Upper lobe of left lung (tissue), 6 donors: Measurements from ENCODE around the gene GAB2. TPM values are rescaled to one million over a fixed set of nuclear protein-coding genes. Genes with fewer than 3 reads are reported as not detected.

Experiments
- ATAC-seq, 2 donors: fragments of 200-7000 bp; cut with Tn5 transposase; one replicate each; pipeline ENCODE4 v1.9.1; 2022; ENCODE audit warnings: mild to moderate bottlenecking in 2 of 2, moderate library complexity in 2 of 2; ENCODE audit not compliant: low FRiP score in 2 of 2
- DNase-seq, 2 donors: peaks; one replicate each; pipeline ENCODE4 v3.0.0-alpha.2; 2019 to 2020
- H3K27ac ChIP-seq, 4 donors: fragments of 200-600 bp; sonication (generic); one replicate each; pipeline ENCODE4 v1.5.1; 2016 to 2019
- H3K27me3 ChIP-seq, 4 donors: fragments of 200-600 bp; sonication (generic); one replicate each; pipeline ENCODE4 v1.5.1; 2017 to 2019
- H3K36me3 ChIP-seq, 4 donors: fragments of 200-600 bp; sonication (generic); one replicate each; pipeline ENCODE4 v1.5.1; 2016 to 2019
- H3K4me1 ChIP-seq, 4 donors: fragments of 200-600 bp; sonication (generic); one replicate each; pipeline ENCODE4 v1.5.1; 2018 to 2019
- H3K4me3 ChIP-seq, 4 donors: fragments of 200-600 bp; sonication (generic); one replicate each; pipeline ENCODE4 v1.5.1; 2017 to 2019; ENCODE audit warnings: mild to moderate bottlenecking in 2 of 4, moderate library complexity in 1 of 4
- H3K9me3 ChIP-seq, 4 donors: fragments of 200-600 bp; sonication (generic); one replicate each; pipeline ENCODE4 v1.5.1; 2018 to 2019
- CTCF ChIP-seq, 6 experiments: fragments of 450-650 bp in 4 of 6; fragments of 200-600 bp in 2 of 6; sonication (generic) in 2 of 6; IDR thresholded peaks; one replicate each; pipeline ENCODE4 v1.5.1; 2016 to 2019; ENCODE audit warnings: antibody characterized with exemption in 6 of 6
- EP300 ChIP-seq, 4 donors: sonication (generic); formaldehyde crosslinking; IDR thresholded peaks; one replicate each; pipeline ENCODE4 v1.5.1; 2017; ENCODE audit warnings: antibody characterized with exemption in 4 of 4, control low read depth in 2 of 4
- POLR2A ChIP-seq, 4 donors: fragments of 450-650 bp; IDR thresholded peaks; one replicate each; pipeline ENCODE4 v1.5.1; 2016 to 2017; ENCODE audit warnings: antibody characterized with exemption in 4 of 4, mild to moderate bottlenecking in 2 of 4
- POLR2AphosphoS5 ChIP-seq, 2 donors: sonication (generic); formaldehyde crosslinking; IDR thresholded peaks; one replicate each; pipeline ENCODE4 v1.5.1; 2017; ENCODE audit warnings: antibody characterized with exemption in 2 of 2
- WGBS, 2 donors: methylation state at CpG; one replicate each; pipeline ENCODE4 v1.1.5; 2017 to 2018; 5-methylcytosine and 5-hydroxymethylcytosine counted together
- total RNA-seq, 6 donors: library from RNA; depleted of rRNA in 4 of 6; stranded (reverse); fragments of >200 nt in 4 of 6; gene quantifications; one replicate each; pipeline versions ENCODE4 v1.1.0 to v1.2.1, GENCODE V29; 2016 to 2021
- donor health status: DM: no; HTN: no; CAD: no; lungs with moderate emphysema.
- donor health status: DM: no; HTN: yes; CAD: no; lungs with severe emphysema.

Gene GAB2
- total RNA-seq, 6 donors from 2014 or later = 40.9 to 76.6 (median 50.4) TPM

DNA sequence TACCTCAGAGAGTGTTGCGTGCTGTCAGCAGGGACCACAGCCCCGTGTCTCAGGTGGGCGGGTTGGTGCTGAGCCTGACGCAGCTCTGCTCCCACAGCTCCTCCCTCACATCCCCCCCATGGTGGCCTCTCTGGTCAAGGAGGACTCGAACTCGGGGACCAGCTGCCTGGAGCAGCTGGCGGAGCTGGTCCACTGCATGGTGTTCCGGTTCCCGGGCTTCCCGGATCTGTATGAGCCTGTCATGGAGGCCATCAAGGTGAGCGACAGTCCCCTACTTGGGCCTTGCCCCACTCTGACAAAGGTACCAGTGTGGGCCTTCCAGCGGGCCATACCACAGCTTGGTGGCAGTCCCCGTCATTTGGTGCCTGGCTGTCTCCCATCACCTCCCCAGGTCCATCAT, 217.1 kb downstream of the GAB2 start:
- TF ChIP-seq POLR2A (IDR thresholded peaks at IDR 0.05) = no peak
- TF ChIP-seq CTCF (IDR thresholded peaks at IDR 0.05) = no peak
- TF ChIP-seq POLR2AphosphoS5 (IDR thresholded peaks at IDR 0.05) = no peak
- TF ChIP-seq EP300 (IDR thresholded peaks at IDR 0.05) = no peak
- H3K27me3 ChIP-seq = no peaks in the 10 kb centered on the region
- H3K27ac ChIP-seq = no peak overlapping the region
- no peak for DNase-seq
- WGBS, 2 donors = 95 to 98% methylated on average over 8 to 13 of the region's 13 CpGs
- peaks cover 0 to 45% (median 20%) of the 10 kb centered on the region in 4 donors for H3K36me3 ChIP-seq
- H3K4me3 ChIP-seq = no peak overlapping the region
- no peaks in the 10 kb centered on the region for H3K9me3 ChIP-seq
- ATAC-seq = no peak
- peaks cover 0 to 8% (median 7%) of the 10 kb centered on the region in 4 donors for H3K4me1 ChIP-seq

DNA sequence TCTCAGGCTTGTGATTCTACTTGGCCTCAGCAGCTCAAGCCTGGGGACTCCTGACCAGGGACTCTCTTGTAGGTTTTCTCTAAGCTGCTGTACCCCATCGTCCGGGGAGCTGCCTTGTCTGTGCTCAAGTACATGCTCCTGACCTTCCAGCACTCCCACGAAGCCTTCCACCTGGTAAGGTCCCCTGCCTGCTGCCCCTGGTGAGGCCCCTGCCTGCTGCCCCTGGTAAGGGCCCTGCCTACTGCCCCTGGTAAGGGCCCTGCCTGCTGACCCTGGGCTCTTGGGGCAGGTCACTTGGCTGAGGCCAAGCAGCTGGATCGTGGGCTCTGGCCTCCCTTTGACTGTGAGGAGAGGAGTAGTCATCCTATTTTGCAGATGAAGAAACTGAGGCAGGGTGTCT, 217.6 kb downstream of the GAB2 start:
- no peak for DNase-seq
- Histone ChIP-seq H3K4me3 (no peak overlapping the region), H3K27me3 (no peaks in the 10 kb centered on the region), H3K36me3 (peaks cover 0 to 43% (median 18%) of the 10 kb centered on the region in 4 donors), H3K27ac (no peak overlapping the region), H3K4me1 (peaks cover 0 to 8% (median 7%) of the 10 kb centered on the region in 4 donors), H3K9me3 (no peaks in the 10 kb centered on the region)
- no peak for ATAC-seq
- 81 to 92% methylated on average over 3 to 4 of the region's 4 CpGs for WGBS, 2 donors
- no peak for TF ChIP-seq POLR2AphosphoS5 (IDR thresholded peaks at IDR 0.05)
- TF ChIP-seq CTCF (IDR thresholded peaks at IDR 0.05) = no peak
- no peak for TF ChIP-seq EP300 (IDR thresholded peaks at IDR 0.05)
- no peak for TF ChIP-seq POLR2A (IDR thresholded peaks at IDR 0.05)

DNA sequence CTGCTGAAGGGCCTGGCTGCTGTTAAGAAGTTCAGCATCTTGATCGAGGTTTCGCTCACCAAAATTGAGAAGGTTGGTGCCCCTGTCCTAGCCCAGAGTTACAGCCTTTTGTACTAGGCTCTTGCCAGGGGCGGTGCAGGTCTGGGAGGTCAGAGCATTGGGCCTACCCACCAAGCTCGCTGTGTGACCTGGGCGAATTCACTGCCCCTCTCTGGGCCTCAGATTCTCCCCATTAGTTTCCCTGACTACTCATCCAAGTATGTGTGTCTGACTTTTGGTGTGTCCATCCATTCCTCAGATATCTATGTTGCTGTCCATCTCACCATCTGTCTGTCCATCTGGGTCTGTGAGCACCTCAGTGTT, 218.0 kb downstream of the GAB2 start:
- Histone ChIP-seq H3K27me3 (no peaks in the 10 kb centered on the region), H3K4me3 (no peak overlapping the region), H3K27ac (no peak overlapping the region), H3K4me1 (peaks cover 0 to 8% (median 7%) of the 10 kb centered on the region in 4 donors), H3K36me3 (peaks cover 0 to 40% (median 18%) of the 10 kb centered on the region in 4 donors), H3K9me3 (no peaks in the 10 kb centered on the region)
- DNase-seq (no peak), ATAC-seq (no peak)
- TF ChIP-seq EP300 (IDR thresholded peaks at IDR 0.05) (no peak), POLR2AphosphoS5 (IDR thresholded peaks at IDR 0.05) (no peak), CTCF (IDR thresholded peaks at IDR 0.05) (no peak), POLR2A (IDR thresholded peaks at IDR 0.05) (no peak)
- WGBS, 2 donors = 95 to 100% methylated on average over 5 of the region's 5 CpGs

- Histone ChIP-seq H3K4me1 (peaks cover 0 to 8% (median 7%) of the 10 kb centered on the region in 4 donors), H3K36me3 (peaks cover 0 to 40% (median 18%) of the 10 kb centered on the region in 4 donors), H3K27me3 (no peaks in the 10 kb centered on the region), H3K27ac (no peak overlapping the region), H3K4me3 (no peak overlapping the region), H3K9me3 (no peaks in the 10 kb centered on the region)
- ATAC-seq (no peak), DNase-seq (no peak)
- TF ChIP-seq POLR2A (IDR thresholded peaks at IDR 0.05) (no peak), POLR2AphosphoS5 (IDR thresholded peaks at IDR 0.05) (no peak), CTCF (IDR thresholded peaks at IDR 0.05) (no peak), EP300 (IDR thresholded peaks at IDR 0.05) (no peak)
- 94 to 98% methylated on average over 3 to 6 of the region's 6 CpGs for WGBS, 2 donors
These were observed 218.5 kb downstream of the GAB2 start for GRCh38 chr11:78199015-78199652.

DNA sequence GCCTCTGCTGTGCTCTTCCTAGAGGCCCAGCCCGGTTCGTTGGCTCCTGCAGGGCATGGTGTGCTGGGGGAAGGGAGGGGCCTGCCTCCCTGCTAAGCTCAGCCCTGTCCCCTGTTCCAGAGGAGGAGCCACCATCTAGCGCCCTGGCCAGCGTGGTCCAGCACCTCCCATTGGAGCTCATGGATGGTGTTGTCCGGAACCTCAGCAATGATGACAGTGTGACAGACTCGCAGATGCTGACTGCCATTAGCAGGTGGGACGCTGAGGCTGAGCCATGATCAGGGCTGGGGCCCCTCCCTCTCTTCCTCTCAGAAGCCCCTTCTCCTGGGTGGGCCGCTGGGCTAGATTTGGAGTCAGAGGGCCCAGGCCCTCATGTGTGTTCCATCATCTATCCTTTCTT, 219.8 kb downstream of the GAB2 start:
- 75% methylated on average over 8 of the region's 8 CpGs; no CpG with 5 or more reads in 1 of the 2 donors for WGBS, 2 donors

More for the DNA sequence above, 219.8 kb downstream of the GAB2 start:
- H3K27me3 ChIP-seq = no peaks in the 10 kb centered on the region
- peaks cover 0 to 40% (median 18%) of the 10 kb centered on the region in 4 donors for H3K36me3 ChIP-seq
- no peak for ATAC-seq
- peaks cover 1 to 4% (median 2%) of the 10 kb centered on the region in 4 donors for H3K4me1 ChIP-seq
- no peak overlapping the region for H3K4me3 ChIP-seq
- DNase-seq = no peak
- TF ChIP-seq POLR2A (IDR thresholded peaks at IDR 0.05) (no peak), CTCF (IDR thresholded peaks at IDR 0.05) (no peak), EP300 (IDR thresholded peaks at IDR 0.05) (no peak), POLR2AphosphoS5 (IDR thresholded peaks at IDR 0.05) (no peak)
- H3K9me3 ChIP-seq = no peaks in the 10 kb centered on the region
- no peak overlapping the region for H3K27ac ChIP-seq
